ENCODE measurements around the gene TMCO5A.

Gene TMCO5A

GRCh38 chr15:37978231-37978630 is 43.8 kb downstream of the TMCO5A start:
- no peak for DNase-seq

- DNase-seq = no peak
These were observed 45.4 kb downstream of the TMCO5A start for GRCh38 chr15:37979671-37980409.

- no peak for DNase-seq
These were observed 46.8 kb downstream of the TMCO5A start for GRCh38 chr15:37981201-37981600.

- no peak for DNase-seq
These were observed 47.3 kb downstream of the TMCO5A start for GRCh38 chr15:37981775-37982174.

- DNase-seq = no peak
These were observed 49.9 kb downstream of the TMCO5A start for GRCh38 chr15:37984368-37984767.

GRCh38 chr15:37995461-37996347 is 61.3 kb downstream of the TMCO5A start:
- DNase-seq = no peak

All from activated naive CD4-positive, alpha-beta T cell treated with anti-CD3 and anti-CD28 coated beads, Interleukin-2, amount 50 U/mL, for 16 hours (primary cell).